ENCODE results near the gene SELP.

- TF ChIP-seq EZH2phosphoT487 (IDR thresholded peaks at IDR 0.05; ENCODE audit: low read length) (no peak), CTCF (IDR thresholded peaks at IDR 0.05; ENCODE audit: low read length) (no peak)
Observed at GRCh38 chr1:169615803-169616202, 14.1 kb downstream of the SELP start.
